Astrocyte (in vitro differentiated cells and primary cell): ENCODE measurements around the gene CNTNAP5. TPM values are rescaled to one million over a fixed set of nuclear protein-coding genes. Genes with fewer than 3 reads are reported as not detected.

Experiments
- DNase-seq: peaks from one replicate; pipeline ENCODE4 v3.0.0-alpha.2; 2010; ENCODE audit warnings: low read depth
- FAIRE-seq: peaks from 2 replicates; lab custom pipeline; 2011; peaks lifted over from hg19 to GRCh38; lab: Jason Lieb, UNC
- H2AFZ ChIP-seq: 2 replicates; pipeline ENCODE4 v1.6.0; 2012; ENCODE audit warnings: low read depth, low read length, inconsistent platforms
- H3K27ac ChIP-seq: 2 replicates; pipeline ENCODE4 v1.5.1; 2011; ENCODE audit warnings: low read depth, low read length, inconsistent platforms
- H3K27me3 ChIP-seq: 2 replicates; pipeline ENCODE4 v1.6.0; 2011; ENCODE audit warnings: low read length, inconsistent platforms; ENCODE audit not compliant: insufficient read depth
- H3K36me3 ChIP-seq: 2 replicates; pipeline ENCODE4 v1.5.1; 2011; ENCODE audit warnings: low read length, inconsistent platforms; ENCODE audit not compliant: insufficient read depth
- H3K4me1 ChIP-seq: 2 replicates; pipeline ENCODE4 v1.5.1; 2011; ENCODE audit warnings: low read length, inconsistent platforms; ENCODE audit not compliant: insufficient read depth
- H3K4me2 ChIP-seq: 2 replicates; pipeline ENCODE4 v1.6.0; 2012; ENCODE audit warnings: low read length, inconsistent platforms
- H3K4me3 ChIP-seq: 2 replicates; pipeline ENCODE4 v1.5.1; 2011; ENCODE audit warnings: low read depth, mild to moderate bottlenecking, low read length, inconsistent platforms; ENCODE audit not compliant: insufficient read depth
- H3K79me2 ChIP-seq: 2 replicates; pipeline ENCODE4 v1.6.0; 2012; ENCODE audit warnings: mild to moderate bottlenecking, low read length, inconsistent platforms; ENCODE audit not compliant: insufficient read depth
- H3K9ac ChIP-seq: 2 replicates; pipeline ENCODE4 v1.6.0; 2012; ENCODE audit warnings: mild to moderate bottlenecking, low read length, inconsistent platforms
- H3K9me3 ChIP-seq: 2 replicates; pipeline ENCODE4 v1.5.1; 2012; ENCODE audit warnings: low read depth, mild to moderate bottlenecking, low read length, inconsistent platforms; ENCODE audit not compliant: insufficient read depth
- H4K20me1 ChIP-seq: 2 replicates; pipeline ENCODE4 v1.6.0; 2012; ENCODE audit warnings: low read length, inconsistent platforms; ENCODE audit not compliant: insufficient read depth
- H3K27ac Mint-ChIP-seq: one replicate; pipeline ENCODE4 v1.8.0; 2021; ENCODE audit warnings: mild to moderate bottlenecking, mixed read lengths; ENCODE audit not compliant: unreplicated experiment
- H3K27me3 Mint-ChIP-seq: one replicate; pipeline ENCODE4 v1.8.0; 2021; ENCODE audit warnings: low read depth, mixed read lengths; ENCODE audit not compliant: unreplicated experiment
- H3K36me3 Mint-ChIP-seq: one replicate; pipeline ENCODE4 v1.8.0; 2021; ENCODE audit warnings: low read depth, mixed read lengths; ENCODE audit not compliant: unreplicated experiment
- H3K4me1 Mint-ChIP-seq: one replicate; pipeline ENCODE4 v1.8.0; 2021; ENCODE audit warnings: low read depth, mixed read lengths; ENCODE audit not compliant: unreplicated experiment
- H3K4me3 Mint-ChIP-seq: one replicate; pipeline ENCODE4 v1.8.0; 2021; ENCODE audit warnings: mild to moderate bottlenecking, moderate library complexity, mixed read lengths; ENCODE audit not compliant: unreplicated experiment
- H3K9me3 Mint-ChIP-seq: one replicate; pipeline ENCODE4 v1.8.0; 2021; ENCODE audit warnings: mild to moderate bottlenecking, mixed read lengths; ENCODE audit not compliant: unreplicated experiment
- EZH2 ChIP-seq: IDR thresholded peaks from 2 replicates; pipeline ENCODE4 v1.6.1; 2012; ENCODE audit warnings: mild to moderate bottlenecking, low read length, inconsistent platforms; ENCODE audit not compliant: insufficient read depth
- total RNA-seq: library from RNA; stranded (reverse); gene quantifications from 2 replicates; pipeline ENCODE4 v1.2.1, GENCODE V29; 2021
- TF ChIP-seq, protein P1 (sequence below): IDR thresholded peaks from 2 replicates; pipeline ENCODE4 v1.5.1; 2011; ENCODE audit warnings: low read depth, mild to moderate bottlenecking, inconsistent platforms, low read length, moderate library complexity; ENCODE audit not compliant: insufficient read depth

Gene CNTNAP5
- total RNA-seq, 1 donor from 2014 or later: 0.30 TPM

DNA sequence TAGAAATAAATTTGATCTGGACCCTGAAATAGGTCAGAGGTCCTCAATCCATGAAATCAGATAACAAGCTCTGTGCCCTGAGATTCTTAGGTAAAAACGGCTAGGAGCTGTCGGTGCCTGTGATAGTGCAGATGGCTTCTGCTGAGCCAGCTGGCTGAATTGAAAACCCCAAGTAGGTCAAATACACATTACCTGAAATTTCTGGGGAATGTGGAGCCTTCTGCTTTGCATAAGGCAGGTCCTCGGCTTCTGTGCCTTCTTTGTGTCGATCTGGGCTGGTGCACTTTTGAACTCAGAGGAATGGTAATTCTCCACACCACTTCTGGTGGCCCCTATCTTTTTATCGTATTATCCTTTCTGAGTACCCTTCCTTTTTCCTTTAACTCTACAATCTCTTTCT is 66.6 kb downstream of the CNTNAP5 start:
- H3K27ac ChIP-seq: no peak overlapping the region
- H3K4me3 ChIP-seq: no peak overlapping the region
- FAIRE-seq: no peak
- H2AFZ ChIP-seq: no peak overlapping the region
- H3K9me3 Mint-ChIP-seq: no peaks in the 10 kb centered on the region
- no peaks in the 10 kb centered on the region for H3K79me2 ChIP-seq
- H3K4me1 ChIP-seq: no peaks in the 10 kb centered on the region
- H3K27ac Mint-ChIP-seq: no peak overlapping the region
- H3K9me3 ChIP-seq: peaks cover 3% of the 10 kb centered on the region
- H3K4me1 Mint-ChIP-seq: no peaks in the 10 kb centered on the region
- TF ChIP-seq, protein P1, sequence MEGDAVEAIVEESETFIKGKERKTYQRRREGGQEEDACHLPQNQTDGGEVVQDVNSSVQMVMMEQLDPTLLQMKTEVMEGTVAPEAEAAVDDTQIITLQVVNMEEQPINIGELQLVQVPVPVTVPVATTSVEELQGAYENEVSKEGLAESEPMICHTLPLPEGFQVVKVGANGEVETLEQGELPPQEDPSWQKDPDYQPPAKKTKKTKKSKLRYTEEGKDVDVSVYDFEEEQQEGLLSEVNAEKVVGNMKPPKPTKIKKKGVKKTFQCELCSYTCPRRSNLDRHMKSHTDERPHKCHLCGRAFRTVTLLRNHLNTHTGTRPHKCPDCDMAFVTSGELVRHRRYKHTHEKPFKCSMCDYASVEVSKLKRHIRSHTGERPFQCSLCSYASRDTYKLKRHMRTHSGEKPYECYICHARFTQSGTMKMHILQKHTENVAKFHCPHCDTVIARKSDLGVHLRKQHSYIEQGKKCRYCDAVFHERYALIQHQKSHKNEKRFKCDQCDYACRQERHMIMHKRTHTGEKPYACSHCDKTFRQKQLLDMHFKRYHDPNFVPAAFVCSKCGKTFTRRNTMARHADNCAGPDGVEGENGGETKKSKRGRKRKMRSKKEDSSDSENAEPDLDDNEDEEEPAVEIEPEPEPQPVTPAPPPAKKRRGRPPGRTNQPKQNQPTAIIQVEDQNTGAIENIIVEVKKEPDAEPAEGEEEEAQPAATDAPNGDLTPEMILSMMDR: no peak
- TF ChIP-seq EZH2: no peak
- H3K9ac ChIP-seq: no peak overlapping the region
- H3K36me3 ChIP-seq: no peaks in the 10 kb centered on the region
- H3K36me3 Mint-ChIP-seq: no peaks in the 10 kb centered on the region
- no peak overlapping the region for H3K4me2 ChIP-seq
- no peak for DNase-seq
- no peaks in the 10 kb centered on the region for H4K20me1 ChIP-seq
- no peaks in the 10 kb centered on the region for H3K27me3 ChIP-seq
- H3K4me3 Mint-ChIP-seq: no peak overlapping the region
- H3K27me3 Mint-ChIP-seq: peaks cover 3% of the 10 kb centered on the region

DNA sequence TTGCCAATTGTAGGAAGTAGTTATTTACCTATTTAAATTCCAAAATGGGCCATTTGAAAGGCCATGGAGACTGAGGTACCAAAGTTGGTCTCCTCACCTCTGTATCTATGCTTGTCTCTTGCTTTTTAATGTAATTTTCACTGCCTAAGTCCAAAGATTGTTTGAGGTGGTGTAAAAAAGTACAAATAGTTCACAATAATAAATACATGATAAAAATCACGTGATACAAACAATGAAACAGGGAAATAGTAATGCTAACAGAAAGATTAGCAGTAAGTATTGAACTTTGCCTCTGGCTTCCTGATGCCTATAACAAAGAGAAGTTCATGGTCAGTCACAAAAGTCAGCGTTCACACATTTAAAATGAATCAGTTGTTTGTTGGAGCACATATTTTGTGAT is 67.6 kb downstream of the CNTNAP5 start:
- DNase-seq: no peak
- TF ChIP-seq, protein P1: no peak
- no peak for TF ChIP-seq EZH2
- Mint-ChIP-seq H3K27ac (no peak overlapping the region), H3K36me3 (no peaks in the 10 kb centered on the region), H3K27me3 (peaks cover 3% of the 10 kb centered on the region), H3K4me1 (no peaks in the 10 kb centered on the region), H3K4me3 (no peak overlapping the region), H3K9me3 (no peaks in the 10 kb centered on the region)
- Histone ChIP-seq H3K27ac (no peak overlapping the region), H3K27me3 (no peaks in the 10 kb centered on the region), H3K9me3 (peaks cover 3% of the 10 kb centered on the region), H3K4me2 (no peak overlapping the region), H4K20me1 (no peaks in the 10 kb centered on the region), H3K9ac (no peak overlapping the region), H3K79me2 (no peaks in the 10 kb centered on the region), H3K36me3 (no peaks in the 10 kb centered on the region), H3K4me1 (no peaks in the 10 kb centered on the region), H3K4me3 (no peak overlapping the region), H2AFZ (no peak overlapping the region)
- FAIRE-seq: no peak

DNA sequence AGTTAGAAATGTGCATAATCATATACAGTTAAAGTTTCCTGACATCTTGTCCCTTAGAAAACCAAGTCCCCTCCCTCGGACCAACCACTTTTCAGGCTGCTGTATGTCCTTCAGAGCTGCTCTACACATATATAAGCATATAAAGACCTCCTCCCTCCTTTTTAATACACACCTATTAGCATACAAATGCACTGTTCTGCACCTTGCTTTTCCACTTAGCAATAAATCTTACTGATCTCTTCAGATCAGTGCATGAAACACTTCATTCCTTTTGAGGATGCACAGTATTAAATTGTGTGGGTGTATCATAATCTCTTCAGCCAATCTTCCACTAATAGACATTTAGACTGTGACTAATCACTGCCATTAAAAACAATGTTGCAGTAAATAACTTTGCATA is 79.8 kb downstream of the CNTNAP5 start:
- Histone ChIP-seq H3K4me3 (no peak overlapping the region), H3K27ac (no peak overlapping the region), H3K4me1 (no peaks in the 10 kb centered on the region), H2AFZ (no peak overlapping the region), H4K20me1 (no peaks in the 10 kb centered on the region), H3K36me3 (no peaks in the 10 kb centered on the region), H3K27me3 (no peaks in the 10 kb centered on the region), H3K4me2 (no peak overlapping the region), H3K9ac (no peak overlapping the region), H3K79me2 (no peaks in the 10 kb centered on the region), H3K9me3 (peaks cover 5% of the 10 kb centered on the region)
- Mint-ChIP-seq H3K36me3 (no peaks in the 10 kb centered on the region), H3K4me1 (no peaks in the 10 kb centered on the region), H3K9me3 (no peaks in the 10 kb centered on the region), H3K27ac (no peak overlapping the region), H3K4me3 (no peak overlapping the region), H3K27me3 (peaks cover 6% of the 10 kb centered on the region)
- DNase-seq (no peak), FAIRE-seq (no peak)
- no peak for TF ChIP-seq EZH2
- TF ChIP-seq, protein P1: no peak
